Hindlimb muscle (tissue), 1 donor: ENCODE data around the gene ZNF609. TPM values are rescaled to one million over a fixed set of nuclear protein-coding genes. Genes with fewer than 3 reads are reported as not detected.

Experiments
- DNase-seq: peaks from one replicate; pipeline ENCODE4 v3.0.0-alpha.2; 2013
- polyA plus RNA-seq: library from polyadenylated mRNA; unstranded; fragments of 120-200 nt; gene quantifications from one replicate; pipeline ENCODE4 v1.2.1, GENCODE V29; 2013; ENCODE audit not compliant: insufficient read length

The ZNF609 gene
- polyA plus RNA-seq, 1 donor: 16.5 TPM

DNA sequence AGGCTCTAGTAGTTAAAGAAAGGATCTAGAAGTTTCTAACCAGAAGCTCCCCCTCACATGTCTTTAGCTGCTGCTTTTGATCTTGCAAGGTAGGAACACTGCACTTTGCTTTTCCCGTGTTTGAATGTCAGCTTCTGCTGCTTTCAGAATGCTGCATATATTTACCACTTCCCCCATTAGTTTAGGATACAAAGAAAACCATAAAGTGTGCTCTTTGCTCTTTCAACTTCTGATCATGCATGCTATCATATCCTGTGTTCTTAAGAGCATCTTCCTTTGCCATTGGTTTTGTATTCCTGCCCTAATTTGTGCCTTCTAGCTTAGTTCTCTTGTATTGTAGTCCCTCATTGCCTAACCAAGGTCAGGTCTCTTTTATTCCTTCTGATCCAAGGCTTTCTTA is 43.3 kb downstream of the ZNF609 start:
- DNase-seq: no peak

DNA sequence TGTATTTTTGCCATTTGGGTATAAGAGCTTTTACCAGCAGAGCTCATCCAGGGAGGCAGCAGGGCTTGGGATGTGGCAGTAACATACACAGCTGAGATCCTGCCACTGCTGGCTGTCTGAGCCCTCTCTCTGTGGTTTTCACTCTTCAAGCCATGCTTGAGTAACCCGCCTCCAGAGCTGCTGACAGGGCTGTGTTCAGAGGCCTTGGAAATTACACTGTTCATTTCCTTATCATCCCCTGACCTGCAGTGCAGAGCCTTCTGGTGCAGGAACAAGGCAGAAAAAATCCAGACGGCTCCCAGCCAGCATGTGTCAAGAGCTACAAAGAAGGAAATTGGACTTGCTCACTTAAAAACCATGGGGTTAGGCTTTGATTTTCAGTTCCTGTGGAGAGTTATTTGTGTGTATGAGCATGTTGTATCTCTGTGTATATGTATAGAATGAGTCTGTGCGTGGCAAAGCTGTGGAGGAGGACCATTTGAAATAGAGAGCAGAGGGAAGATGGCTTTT is 47.0 kb downstream of the ZNF609 start:
- DNase-seq: no peak

DNA sequence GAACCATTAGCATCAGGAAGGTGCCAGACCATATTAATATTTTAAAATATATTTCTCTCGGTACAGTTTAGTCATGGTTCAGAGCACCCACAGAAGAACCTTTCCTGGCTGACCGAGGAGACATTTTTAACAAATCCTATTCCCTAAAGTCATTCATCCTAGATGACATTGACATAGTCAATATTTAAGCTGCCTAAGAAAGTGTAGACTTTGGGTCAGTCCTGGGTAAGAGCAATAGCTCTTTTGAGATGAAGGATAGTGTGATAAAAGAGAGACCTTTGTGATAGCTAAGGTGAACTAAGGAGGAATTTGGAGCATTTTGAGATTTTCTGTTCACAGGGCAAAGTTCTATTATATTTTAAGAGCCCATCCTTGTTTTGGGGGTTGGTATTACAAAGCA is 47.5 kb downstream of the ZNF609 start:
- no peak for DNase-seq

DNA sequence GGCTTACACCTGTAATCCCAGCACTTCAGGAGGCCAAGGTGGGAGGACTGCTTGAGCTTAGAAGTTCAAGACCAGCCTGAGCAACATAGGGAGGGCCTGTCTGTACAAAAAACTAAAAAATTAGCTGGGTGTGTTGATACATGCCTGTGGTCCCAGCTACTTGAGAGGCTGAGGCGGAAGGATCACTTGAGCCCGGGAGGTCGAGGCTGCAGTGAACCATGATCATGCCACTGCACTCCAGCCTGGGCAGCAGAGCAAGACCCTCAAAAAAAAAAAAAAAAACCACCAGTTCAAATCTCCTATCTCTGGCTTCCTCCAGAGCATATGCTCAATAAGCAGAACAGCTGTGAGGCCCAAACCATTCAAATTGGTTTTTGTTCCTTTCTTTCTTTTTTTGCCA is 53.4 kb downstream of the ZNF609 start:
- DNase-seq: no peak

DNA sequence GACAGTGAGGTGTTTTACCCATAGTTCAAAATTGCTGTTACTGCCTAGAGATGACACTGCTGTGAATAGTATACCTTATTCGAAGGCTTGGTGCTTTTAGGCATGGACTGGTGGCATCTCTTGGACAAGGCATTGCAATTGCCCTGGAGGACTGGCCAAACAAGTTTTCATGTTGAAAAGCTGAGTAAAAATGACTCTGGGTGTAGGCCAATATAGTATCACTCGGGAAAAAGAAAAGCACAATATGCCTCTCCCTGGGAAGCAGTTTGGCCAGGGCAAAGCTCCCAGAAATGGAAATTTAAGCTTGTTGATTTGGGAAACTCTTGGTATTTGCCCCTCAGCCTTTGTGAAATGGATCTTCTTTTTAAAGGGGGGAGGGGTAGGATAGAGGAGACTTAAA is 54.8 kb downstream of the ZNF609 start:
- no peak for DNase-seq

DNA sequence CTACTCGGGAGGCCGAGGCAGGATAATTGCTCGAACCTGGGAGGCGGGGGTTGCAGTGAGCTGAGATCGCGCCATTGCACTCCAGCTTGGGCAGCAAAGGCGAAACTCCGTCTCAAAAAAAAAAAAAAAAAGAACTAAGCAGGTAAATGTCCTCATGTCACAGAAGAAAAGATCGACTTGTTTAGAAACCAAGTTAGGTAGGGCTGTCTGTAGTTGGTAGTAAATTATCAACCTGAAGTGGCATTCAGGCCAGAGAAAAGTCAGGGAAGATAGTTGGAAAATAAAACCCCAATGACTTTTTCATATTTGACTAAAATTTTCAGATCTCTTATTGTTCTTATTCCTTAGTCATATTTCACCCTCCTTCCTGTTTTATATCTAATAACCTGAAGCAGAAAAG is 55.4 kb downstream of the ZNF609 start:
- no peak for DNase-seq

DNA sequence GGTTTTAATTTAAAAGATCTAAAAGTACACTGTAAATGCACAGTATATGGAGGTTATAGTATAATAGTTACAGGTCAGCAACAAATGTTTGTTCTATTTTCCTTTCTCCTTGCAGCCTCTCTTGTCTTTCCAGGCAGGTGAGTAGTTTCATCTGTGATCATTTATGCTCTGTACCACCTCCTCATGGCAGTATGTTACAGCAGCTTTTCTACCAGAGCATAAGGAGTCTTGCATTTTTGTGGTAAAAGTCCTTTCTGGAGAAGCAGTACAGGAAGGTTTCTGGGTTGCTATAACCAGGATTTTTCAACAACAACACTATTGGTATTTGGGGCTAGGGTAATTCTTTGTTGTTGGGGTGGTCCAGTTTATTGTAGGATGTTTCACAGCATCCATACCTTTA is 59.5 kb downstream of the ZNF609 start:
- DNase-seq: no peak

DNA sequence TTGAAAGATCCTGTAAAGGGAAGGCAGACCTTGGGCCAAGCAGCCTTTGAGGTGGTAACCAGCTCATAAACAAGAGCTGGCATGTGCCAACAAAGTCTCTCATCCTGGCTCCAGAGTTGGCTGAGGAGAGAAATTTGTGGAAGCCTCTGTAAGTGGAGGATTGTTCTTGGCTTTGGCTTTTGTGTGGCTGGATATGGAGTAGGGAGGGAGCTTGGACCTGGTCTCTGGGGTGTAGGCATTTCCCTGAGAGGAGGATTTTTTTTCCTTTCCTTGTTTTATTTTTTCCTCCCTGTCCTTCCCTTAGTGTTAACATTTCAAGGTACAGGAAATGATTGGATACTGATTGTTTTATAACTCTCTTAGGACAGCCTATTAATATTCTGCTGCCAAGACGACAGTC is 60.8 kb downstream of the ZNF609 start:
- DNase-seq: no peak

DNA sequence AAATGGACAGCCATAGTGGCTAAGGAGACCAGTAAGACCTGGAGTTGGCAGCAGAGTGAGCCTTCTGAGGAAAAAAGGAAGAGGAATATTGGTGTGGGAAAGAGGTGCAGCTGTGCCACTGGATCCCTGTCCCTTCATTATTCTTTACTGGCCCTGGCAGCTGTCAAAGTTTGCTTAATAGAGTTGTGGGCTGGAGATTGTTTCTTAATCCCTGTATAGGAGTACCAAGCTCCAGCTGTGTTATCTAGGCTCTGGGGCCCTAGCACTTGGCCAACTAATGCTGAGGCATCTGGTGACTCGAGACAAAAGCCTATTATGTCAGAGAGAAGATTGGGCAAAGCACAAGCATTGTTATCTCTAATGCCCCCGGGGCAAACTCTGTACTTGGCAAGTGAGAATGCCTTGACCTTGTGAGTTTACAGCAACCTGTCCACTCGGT is 61.4 kb downstream of the ZNF609 start:
- no peak for DNase-seq

DNA sequence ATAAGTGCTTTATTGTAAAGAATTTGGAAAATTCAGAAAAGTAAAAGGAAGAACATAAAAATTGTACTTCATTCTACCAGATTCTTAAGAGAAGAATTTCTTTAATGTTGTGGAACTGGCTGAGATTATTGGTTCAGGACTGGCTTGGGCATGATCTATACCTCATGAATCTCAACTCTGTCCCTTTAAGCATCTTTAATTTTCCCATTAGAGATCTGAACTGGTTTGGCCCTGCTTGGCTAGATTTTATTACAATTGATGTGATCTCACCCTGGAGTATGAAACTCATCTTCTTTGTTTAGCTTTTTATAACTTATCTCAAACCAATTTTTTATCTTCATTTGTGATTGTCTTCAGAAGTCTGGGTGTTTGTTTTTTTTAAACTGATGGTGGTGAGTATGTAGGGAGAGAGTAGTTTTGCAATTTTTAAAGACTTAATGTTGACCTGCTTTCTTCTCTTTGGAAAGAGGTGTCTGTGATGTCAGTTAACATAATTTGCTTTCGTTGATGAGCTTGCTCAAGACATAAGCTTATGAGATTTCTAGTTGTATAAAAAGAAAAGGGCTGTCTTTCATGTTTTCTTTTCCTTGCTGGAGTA is 61.9 kb downstream of the ZNF609 start:
- no peak for DNase-seq

DNA sequence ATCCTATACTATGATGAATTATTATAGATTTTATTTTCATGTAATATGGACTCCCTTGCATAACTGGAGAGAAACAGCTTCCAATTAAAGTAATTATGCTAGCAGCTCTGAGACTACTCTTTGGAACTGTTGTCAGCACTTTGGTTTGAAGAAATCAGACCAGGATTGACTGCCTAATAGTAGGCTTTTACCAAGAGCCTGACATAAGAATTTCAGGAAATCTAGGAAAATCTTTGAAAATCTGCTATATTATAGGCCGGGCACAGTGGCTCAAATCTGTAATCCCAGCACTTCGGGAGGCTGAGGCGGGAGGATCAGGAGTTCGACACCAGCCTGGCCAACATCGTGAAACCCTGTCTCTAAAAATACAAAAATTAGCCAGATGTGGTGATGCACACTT is 62.9 kb downstream of the ZNF609 start:
- no peak for DNase-seq

DNA sequence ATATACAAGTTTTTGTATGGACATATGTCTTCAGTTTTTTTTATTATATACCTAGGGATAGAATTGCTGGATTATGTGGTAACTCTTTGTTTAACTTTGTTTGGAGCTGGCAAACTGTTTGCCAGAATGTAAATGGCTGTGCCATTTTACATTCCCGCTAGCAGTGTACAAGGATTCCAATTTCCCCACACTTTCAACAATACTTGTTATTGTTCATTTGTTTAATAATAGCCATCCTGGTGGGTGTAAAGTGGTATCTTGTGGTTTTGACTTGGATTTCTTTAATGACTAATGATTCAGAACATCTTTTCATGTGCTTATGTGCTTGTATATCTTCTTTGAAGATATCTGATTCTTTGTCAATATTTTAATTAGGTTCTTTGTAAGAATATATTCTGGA is 64.4 kb downstream of the ZNF609 start:
- DNase-seq: no peak

DNA sequence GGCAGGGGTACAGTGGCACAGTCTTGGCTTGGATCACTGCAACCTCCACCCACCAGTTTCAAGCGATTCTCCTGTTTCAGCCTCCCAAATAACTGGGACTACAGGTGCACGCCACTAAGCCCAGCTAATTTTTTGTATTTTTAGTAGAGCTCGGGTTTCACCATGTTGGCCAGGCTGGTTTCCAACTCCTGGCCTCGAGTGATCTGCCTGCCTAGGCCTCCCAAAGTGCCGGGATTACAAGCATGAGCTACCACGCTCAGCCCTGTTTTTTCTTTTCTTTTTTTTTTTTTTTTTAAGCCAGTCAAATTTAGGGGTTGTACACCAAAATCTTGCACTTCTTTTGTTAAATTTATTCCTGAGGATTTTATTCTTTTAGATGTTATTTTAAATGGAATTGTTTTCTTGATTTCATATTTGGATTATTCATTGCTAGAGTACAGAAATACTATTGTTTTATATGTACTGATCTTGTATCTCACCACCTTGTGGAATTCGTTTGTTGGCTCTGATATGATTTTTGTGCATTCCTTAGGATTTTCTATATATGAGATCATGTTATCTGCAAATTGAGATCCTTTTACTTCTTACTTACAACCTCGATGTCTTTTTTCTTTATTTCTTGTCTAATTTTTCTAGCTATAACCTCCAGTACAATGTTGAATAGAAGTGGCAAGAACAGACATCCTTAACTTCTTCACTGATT is 65.6 kb downstream of the ZNF609 start:
- no peak for DNase-seq

DNA sequence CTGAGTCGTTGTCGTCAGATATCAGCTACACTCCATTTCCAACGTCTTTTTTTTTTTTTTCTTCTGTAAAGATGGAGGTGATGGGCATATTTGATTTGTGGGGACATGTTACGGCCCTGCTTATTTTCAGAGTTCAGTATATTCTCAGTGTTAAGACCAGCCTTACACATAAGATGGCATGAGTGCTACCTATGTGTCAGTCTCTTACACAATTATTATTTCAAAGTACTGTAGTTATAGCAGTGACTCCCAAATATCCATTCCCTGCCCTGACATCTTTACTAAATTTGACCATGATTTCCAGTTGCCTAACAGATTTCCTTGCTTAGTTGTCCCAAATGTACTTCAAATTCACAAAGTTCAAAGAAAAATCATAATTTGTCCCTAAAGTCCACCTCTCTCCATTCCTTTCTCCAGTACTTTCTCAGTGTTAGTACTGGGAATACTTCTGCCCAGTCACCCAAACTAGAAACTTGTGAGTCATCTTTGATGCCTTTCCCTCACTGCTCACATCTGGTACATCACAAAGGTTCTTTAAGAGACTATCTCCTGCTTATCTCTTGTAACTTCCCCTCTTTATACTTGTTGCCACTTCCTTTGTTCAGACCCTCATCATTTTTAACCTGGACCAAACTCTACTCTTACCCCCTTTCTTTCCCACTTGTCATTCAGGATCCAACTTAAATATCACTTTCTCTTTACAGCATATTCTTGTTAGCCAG is 67.0 kb downstream of the ZNF609 start:
- no peak for DNase-seq

DNA sequence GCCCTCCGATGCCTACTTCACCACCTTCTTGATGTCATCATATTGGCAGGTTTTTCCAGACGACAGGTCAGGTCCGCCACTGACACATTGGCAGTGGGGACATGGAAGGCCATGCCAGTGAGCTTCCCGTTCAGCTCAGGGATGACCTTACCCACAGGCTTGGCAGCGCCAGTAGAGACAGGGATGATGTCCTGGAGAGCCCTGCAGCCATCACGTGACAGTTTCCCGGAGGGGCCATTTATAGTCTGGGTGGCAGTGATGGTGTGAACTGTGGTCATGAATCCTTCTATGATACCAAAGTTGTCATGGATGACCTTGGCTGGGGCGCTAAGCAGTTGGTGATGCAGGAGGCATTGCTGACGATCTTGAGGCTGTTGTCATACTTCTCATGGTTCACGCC is 68.5 kb downstream of the ZNF609 start:
- DNase-seq: no peak

DNA sequence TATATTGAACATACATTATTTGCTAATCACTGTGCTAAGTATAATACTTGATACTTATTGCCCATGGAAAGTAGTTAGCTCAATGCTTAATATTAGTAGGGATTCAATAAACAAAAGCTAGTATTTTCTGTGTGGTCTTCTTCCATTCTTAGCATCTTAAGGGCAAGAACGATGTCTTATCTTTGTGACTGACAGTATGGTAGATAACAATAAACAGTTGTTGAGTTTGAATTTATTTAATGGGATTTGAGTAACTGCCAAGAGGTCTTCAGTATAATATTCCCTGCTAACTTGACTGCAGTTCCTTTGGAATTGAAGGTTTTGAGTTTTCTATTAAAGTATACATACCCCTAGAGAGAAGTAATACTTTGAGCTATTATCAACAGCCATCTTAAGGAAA is 70.1 kb downstream of the ZNF609 start:
- no peak for DNase-seq

DNA sequence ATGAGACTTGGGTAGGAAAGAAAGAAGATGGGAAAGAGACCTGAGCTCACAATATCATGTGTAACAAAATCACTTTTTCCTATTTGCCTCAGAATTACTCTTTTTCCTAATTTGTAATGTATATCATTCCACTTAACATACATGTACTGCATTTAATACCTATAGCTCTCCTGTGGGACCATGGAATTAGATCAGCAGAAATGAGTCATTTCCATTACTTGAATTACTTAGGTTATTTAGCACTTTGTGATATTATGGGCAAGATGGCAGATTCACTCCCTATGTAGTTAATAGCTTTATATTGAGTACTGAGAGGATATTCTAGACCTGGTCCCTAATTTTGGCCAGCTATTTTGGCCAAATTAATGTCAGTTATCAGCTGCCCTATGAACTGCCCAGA is 70.5 kb downstream of the ZNF609 start:
- no peak for DNase-seq

DNA sequence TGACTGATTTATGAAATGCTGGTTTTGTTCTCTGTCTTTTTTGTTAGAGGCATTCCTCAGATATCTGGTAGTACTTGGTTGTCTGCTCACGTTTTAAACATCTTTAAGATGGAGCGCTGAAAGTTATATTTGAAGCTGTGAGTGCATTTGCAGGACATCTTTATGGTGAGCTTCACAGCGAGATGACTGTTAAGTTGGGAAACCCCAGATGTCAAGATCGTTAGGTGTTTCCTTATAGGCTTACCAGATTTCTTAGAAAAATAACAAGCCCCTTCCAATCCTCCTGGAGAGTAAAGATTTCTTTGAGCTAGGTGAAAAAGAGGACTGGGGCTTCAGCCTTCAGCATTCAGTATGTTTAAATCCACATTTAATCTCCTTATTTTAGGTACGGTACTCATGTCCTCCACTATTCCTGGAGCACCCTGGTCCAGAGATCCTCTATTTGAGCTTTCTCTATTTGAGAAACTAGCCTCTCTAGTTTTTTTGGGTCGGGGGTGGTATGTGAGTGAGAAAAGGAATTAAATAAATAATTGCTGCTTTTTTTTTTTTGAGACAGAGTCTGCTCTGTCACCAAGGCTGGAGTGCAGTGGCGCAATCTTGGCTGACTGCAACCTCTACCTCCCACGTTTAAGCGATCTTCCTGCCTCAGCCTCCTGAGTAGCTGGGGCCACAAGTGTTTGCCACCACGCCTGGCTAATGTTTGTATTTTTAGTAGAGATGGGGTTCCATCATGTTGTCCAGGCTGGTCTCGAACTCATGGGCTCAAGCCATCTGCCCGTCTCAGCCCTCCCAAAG is 72.3 kb downstream of the ZNF609 start:
- no peak for DNase-seq

DNA sequence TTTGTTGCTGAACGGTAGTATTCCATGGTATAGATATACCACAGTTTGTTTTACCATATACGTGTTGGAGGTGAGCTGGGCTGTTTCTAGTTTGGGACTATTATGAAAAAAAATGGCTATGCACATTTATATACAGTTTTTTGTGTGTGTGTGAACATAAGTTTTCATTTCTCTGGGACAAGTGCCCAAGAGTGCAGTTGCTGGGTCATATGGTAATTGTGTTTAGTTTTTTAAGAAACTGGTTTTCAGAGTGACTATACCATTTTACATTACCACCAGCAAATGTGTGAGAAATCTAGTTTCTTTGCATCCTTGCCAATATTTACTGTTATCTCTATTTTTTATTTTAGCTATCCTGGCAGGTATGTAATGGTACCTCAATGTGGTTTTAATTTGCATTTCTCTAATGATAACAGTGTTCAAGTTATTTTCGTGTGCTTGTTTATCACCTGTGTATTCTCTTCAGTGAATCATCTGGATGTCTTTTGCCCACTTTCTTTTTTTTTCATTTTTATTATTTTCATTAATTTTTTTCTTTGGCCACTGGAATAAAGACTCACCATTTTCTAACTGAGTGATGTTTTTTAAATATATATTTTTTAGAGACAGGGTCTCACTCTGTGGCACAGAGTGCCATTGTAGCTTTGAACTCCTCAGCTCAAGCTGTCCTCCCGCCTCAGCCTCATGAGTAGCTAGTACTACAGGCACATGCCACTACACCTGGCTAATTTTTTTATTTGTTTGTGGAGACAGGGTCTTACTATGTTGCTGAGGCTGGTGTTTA is 75.3 kb downstream of the ZNF609 start:
- DNase-seq: peak; percentile 8

DNA sequence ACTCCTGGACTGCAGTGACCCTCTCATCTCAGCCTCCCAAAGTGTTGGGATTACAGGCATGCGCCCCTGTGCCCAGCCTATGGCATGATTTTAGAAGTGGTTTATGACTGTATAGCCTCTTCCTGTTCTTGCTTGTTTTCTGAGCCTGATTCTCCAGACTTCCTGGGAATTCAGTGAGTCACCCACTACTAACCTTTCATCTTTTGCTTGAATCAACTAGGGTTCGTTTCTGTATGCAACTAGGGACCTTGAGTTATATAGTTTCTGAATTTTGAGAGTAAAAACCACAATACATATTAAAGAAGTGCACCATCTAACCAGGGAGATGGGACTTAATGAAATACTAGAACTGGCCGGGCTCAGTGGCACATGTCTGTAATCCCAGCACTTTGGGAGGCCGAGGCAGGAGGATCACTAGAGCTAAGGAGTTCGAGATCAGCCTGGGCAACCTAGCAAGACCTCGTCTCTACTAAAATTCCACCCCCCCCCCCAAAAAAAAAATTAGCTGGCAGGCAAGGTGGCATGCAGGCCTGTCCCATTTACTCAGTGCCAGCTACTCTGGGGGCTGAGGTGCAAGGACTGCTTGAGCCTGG is 76.0 kb downstream of the ZNF609 start:
- DNase-seq: no peak

DNA sequence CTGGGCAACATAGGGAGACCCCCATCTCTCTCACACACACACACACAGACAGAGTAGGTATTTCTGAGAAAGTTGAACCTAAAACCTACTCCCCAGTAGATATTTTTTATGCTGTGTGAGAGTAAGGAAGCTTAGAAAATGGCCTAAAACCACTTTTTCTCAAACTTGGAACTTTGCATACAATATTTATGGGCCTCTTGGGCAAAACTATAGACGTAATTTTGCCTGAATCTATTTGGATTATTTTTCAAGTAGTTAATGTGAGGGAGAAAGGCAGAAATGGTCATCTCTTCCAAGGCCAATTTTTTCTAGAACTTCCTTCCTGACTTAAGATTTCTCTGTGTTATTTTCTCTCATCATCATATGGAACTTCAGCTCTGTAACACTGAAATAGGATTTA is 81.7 kb downstream of the ZNF609 start:
- DNase-seq: peak; percentile 16

DNA sequence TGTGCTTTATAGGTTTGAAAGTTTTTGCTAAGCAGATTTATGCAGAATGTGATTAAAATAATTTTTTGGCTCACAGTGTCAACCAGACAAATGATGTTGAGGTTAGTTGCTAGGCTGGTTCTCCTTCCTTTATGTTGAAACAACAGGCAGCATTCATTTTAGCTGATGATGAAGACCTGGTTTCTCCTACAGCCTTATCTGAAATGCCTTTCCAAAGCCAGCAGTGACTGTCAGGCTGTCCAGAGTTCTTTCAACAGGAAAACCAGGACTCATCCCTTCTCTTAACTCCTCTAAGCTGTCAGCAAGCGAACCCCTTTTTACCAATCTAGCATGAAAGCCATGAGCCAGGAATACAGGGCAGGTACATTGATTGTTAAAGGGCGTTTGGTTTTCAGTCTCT is 84.1 kb downstream of the ZNF609 start:
- DNase-seq: no peak
